ENCODE results near the gene SYAP1. TPM values are rescaled to one million over a fixed set of nuclear protein-coding genes. Genes with fewer than 3 reads are reported as not detected.

The SYAP1 gene
- total RNA-seq: 10 to 100 TPM; 16.3 to 24.9 (median 17.3) TPM
- polyA plus RNA-seq: 11.4 TPM
- long read RNA-seq, donor 1, full-length matches to known transcripts: 61 of 67 reads
- long read RNA-seq, donor 1, partial matches to known transcripts: 1 of 67 reads
- long read RNA-seq, donor 1, other reads (novel, unspliced or antisense): 5 of 67 reads
- long read RNA-seq, donor 2, full-length matches to known transcripts: 26 of 26 reads
- long read RNA-seq, donor 2, partial matches to known transcripts: 0 of 26 reads
- long read RNA-seq, donor 2, other reads (novel, unspliced or antisense): 0 of 26 reads
- long read RNA-seq, donor 3, full-length matches to known transcripts: 124 of 137 reads
- long read RNA-seq, donor 3, partial matches to known transcripts: 2 of 137 reads
- long read RNA-seq, donor 3, other reads (novel, unspliced or antisense): 11 of 137 reads
- long read RNA-seq, donor 4, full-length matches to known transcripts: 32 of 36 reads
- long read RNA-seq, donor 4, partial matches to known transcripts: 1 of 36 reads
- long read RNA-seq, donor 4, other reads (novel, unspliced or antisense): 3 of 36 reads

- DNase-seq: peak; percentile 96 to 98 (median 97)
- Histone ChIP-seq H3K27me3 (ENCODE audit: control insufficient read depth, insufficient read depth) (no peaks in the 10 kb centered on the region), H3K4me3 (ENCODE audit: low read length) (peak within 1 kb of the TSS; percentile 67), H3K9me3 (ENCODE audit: control insufficient read depth, low read length) (no peaks in the 10 kb centered on the region), H3K4me1 (ENCODE audit: control insufficient read depth, insufficient read depth, low read length) (peaks cover 2% of the 10 kb centered on the region), H3K27ac (ENCODE audit: low read length) (peak within 1 kb of the TSS; percentile 99)
- WGBS: 0% methylated on average over 53 of the region's 54 CpGs
- ATAC-seq: peak; percentile 99
- intact Hi-C loops (cut with DNase I): no loop called here
Observed at GRCh38 chrX:16719334-16720084, at the start of gene SYAP1. SYAP1 (plus strand) TSS chrX:16719612; CDS start chrX:16719725, 113 bp downstream.

- Histone ChIP-seq H3K27ac (ENCODE audit: low read length) (no peak overlapping the region), H3K9me3 (ENCODE audit: control insufficient read depth, low read length) (no peaks in the 10 kb centered on the region), H3K4me1 (ENCODE audit: control insufficient read depth, insufficient read depth, low read length) (no peaks in the 10 kb centered on the region), H3K4me3 (ENCODE audit: low read length) (no peak overlapping the region), H3K27me3 (ENCODE audit: control insufficient read depth, insufficient read depth) (no peaks in the 10 kb centered on the region)
- ATAC-seq: peak in 1 of 2 donors; percentile 45
- DNase-seq: no peak
- intact Hi-C loops (cut with DNase I): loop anchor here in 2 of 4 donors (5.0 to 10.0 kb wide), 2 partner anchors 234 to 236 kb away; no protein-coding TSS in a partner anchor
Observed at GRCh38 chrX:16671005-16671404, 48.4 kb upstream of the SYAP1 start.

- Histone ChIP-seq H3K9me3 (ENCODE audit: control insufficient read depth, low read length) (no peaks in the 10 kb centered on the region), H3K4me1 (ENCODE audit: control insufficient read depth, insufficient read depth, low read length) (no peaks in the 10 kb centered on the region), H3K4me3 (ENCODE audit: low read length) (no peak overlapping the region), H3K27me3 (ENCODE audit: control insufficient read depth, insufficient read depth) (no peaks in the 10 kb centered on the region), H3K27ac (ENCODE audit: low read length) (no peak overlapping the region)
- ATAC-seq (peak; percentile 22 to 60), DNase-seq (no peak)
- intact Hi-C loops (cut with DNase I): loop anchor here in 1 of 4 donors (10.0 kb wide), 1 partner anchor 244 kb away; no protein-coding TSS in a partner anchor
- WGBS: 47% methylated on average over 11 of the region's 11 CpGs
Observed at GRCh38 chrX:16678689-16679088, 40.7 kb upstream of the SYAP1 start.

GRCh38 chrX:16683007-16683664 is 36.3 kb upstream of the SYAP1 start:
- no peaks in the 10 kb centered on the region for H3K27me3 ChIP-seq (ENCODE audit: control insufficient read depth, insufficient read depth)
- ATAC-seq: no peak

GRCh38 chrX:16687514-16687913 is 31.9 kb upstream of the SYAP1 start:
- Histone ChIP-seq H3K27me3 (ENCODE audit: control insufficient read depth, insufficient read depth) (no peaks in the 10 kb centered on the region), H3K4me1 (ENCODE audit: control insufficient read depth, insufficient read depth, low read length) (no peaks in the 10 kb centered on the region), H3K4me3 (ENCODE audit: low read length) (no peak overlapping the region), H3K9me3 (ENCODE audit: control insufficient read depth, low read length) (no peaks in the 10 kb centered on the region), H3K27ac (ENCODE audit: low read length) (no peak overlapping the region)
- intact Hi-C loops (cut with DNase I): no loop called here
- WGBS: 90% methylated on average over 3 of the region's 3 CpGs
- DNase-seq (no peak), ATAC-seq (no peak)

More at GRCh38 chrX:16683007-16683664, 36.3 kb upstream of the SYAP1 start:
- no peak for DNase-seq
- no peaks in the 10 kb centered on the region for H3K9me3 ChIP-seq (ENCODE audit: control insufficient read depth, low read length)
- no peaks in the 10 kb centered on the region for H3K4me1 ChIP-seq (ENCODE audit: control insufficient read depth, insufficient read depth, low read length)
- 92% methylated on average over 7 of the region's 7 CpGs for WGBS
- no peak overlapping the region for H3K4me3 ChIP-seq (ENCODE audit: low read length)
- intact Hi-C loops (cut with DNase I): no loop called here
- no peak overlapping the region for H3K27ac ChIP-seq (ENCODE audit: low read length)

GRCh38 chrX:16695079-16695676 is 24.2 kb upstream of the SYAP1 start:
- Histone ChIP-seq H3K4me3 (ENCODE audit: low read length) (no peak overlapping the region), H3K27ac (ENCODE audit: low read length) (no peak overlapping the region), H3K9me3 (ENCODE audit: control insufficient read depth, low read length) (no peaks in the 10 kb centered on the region), H3K4me1 (ENCODE audit: control insufficient read depth, insufficient read depth, low read length) (no peaks in the 10 kb centered on the region), H3K27me3 (ENCODE audit: control insufficient read depth, insufficient read depth) (no peaks in the 10 kb centered on the region)
- intact Hi-C loops (cut with DNase I): no loop called here
- DNase-seq: peak; percentile 62 to 85 (median 71)
- WGBS: 59% methylated on average over 10 of the region's 10 CpGs
- ATAC-seq: peak in 1 of 2 donors; percentile 55

- DNase-seq (no peak), ATAC-seq (no peak)
- WGBS: 72% methylated on average over 3 of the region's 3 CpGs
- Histone ChIP-seq H3K4me1 (ENCODE audit: control insufficient read depth, insufficient read depth, low read length) (no peaks in the 10 kb centered on the region), H3K27ac (ENCODE audit: low read length) (no peak overlapping the region), H3K27me3 (ENCODE audit: control insufficient read depth, insufficient read depth) (no peaks in the 10 kb centered on the region), H3K4me3 (ENCODE audit: low read length) (no peak overlapping the region), H3K9me3 (ENCODE audit: control insufficient read depth, low read length) (no peaks in the 10 kb centered on the region)
- intact Hi-C loops (cut with DNase I): no loop called here
Observed at GRCh38 chrX:16696956-16697355, 22.5 kb upstream of the SYAP1 start.

- Histone ChIP-seq H3K4me1 (ENCODE audit: control insufficient read depth, insufficient read depth, low read length) (no peaks in the 10 kb centered on the region), H3K9me3 (ENCODE audit: control insufficient read depth, low read length) (no peaks in the 10 kb centered on the region), H3K27me3 (ENCODE audit: control insufficient read depth, insufficient read depth) (no peaks in the 10 kb centered on the region), H3K27ac (ENCODE audit: low read length) (no peak overlapping the region), H3K4me3 (ENCODE audit: low read length) (no peak overlapping the region)
- intact Hi-C loops (cut with DNase I): no loop called here
- no peak for DNase-seq
- WGBS: 86% methylated on average over 6 of the region's 6 CpGs
- ATAC-seq: no peak
Observed at GRCh38 chrX:16699389-16699788, 20.0 kb upstream of the SYAP1 start.

- no peaks in the 10 kb centered on the region for H3K4me1 ChIP-seq (ENCODE audit: control insufficient read depth, insufficient read depth, low read length)
- no peak for DNase-seq
- H3K27me3 ChIP-seq (ENCODE audit: control insufficient read depth, insufficient read depth): no peaks in the 10 kb centered on the region
- H3K4me3 ChIP-seq (ENCODE audit: low read length): no peak overlapping the region
- intact Hi-C loops (cut with DNase I): no loop called here
- no peak for ATAC-seq
- H3K9me3 ChIP-seq (ENCODE audit: control insufficient read depth, low read length): no peaks in the 10 kb centered on the region
- WGBS: 79% methylated on average over 2 of the region's 2 CpGs
- no peak overlapping the region for H3K27ac ChIP-seq (ENCODE audit: low read length)
Observed at GRCh38 chrX:16700734-16701133, 18.7 kb upstream of the SYAP1 start.

GRCh38 chrX:16702700-16703599 is 16.5 kb upstream of the SYAP1 start:
- DNase-seq (no peak), ATAC-seq (no peak)
- no peaks in the 10 kb centered on the region for H3K4me1 ChIP-seq (ENCODE audit: control insufficient read depth, insufficient read depth, low read length)
- 89% methylated on average over 15 of the region's 15 CpGs for WGBS
- no peak overlapping the region for H3K27ac ChIP-seq (ENCODE audit: low read length)
- intact Hi-C loops (cut with DNase I): no loop called here
- no peaks in the 10 kb centered on the region for H3K27me3 ChIP-seq (ENCODE audit: control insufficient read depth, insufficient read depth)
- no peaks in the 10 kb centered on the region for H3K9me3 ChIP-seq (ENCODE audit: control insufficient read depth, low read length)
- H3K4me3 ChIP-seq (ENCODE audit: low read length): no peak overlapping the region

Data from right cardiac atrium (tissue), 5 donors.